GM18505 (cell line): ENCODE data around the gene PI4K2B.
"Not testable (repeated sequence)": the region's sequence is repeated elsewhere in the genome, so short reads cannot be mapped to it uniquely, and the experiment has no call there.

Source experiments
- ATAC-seq: cut with Tn5 transposase; IDR thresholded peaks from one replicate; pipeline ENCODE4 v1.9.1; 2021; ENCODE audit not compliant: unreplicated experiment
- POLR2A ChIP-seq: IDR thresholded peaks from 4 replicates; pipeline ENCODE4 v1.6.1; 2011; ENCODE audit warnings: borderline replicate concordance; ENCODE audit not compliant: insufficient read depth, insufficient read length; ENCODE audit errors: extremely low read depth

The PI4K2B gene

GRCh38 chr4:25253071-25253445 lies 19.2 kb downstream of the PI4K2B start:
- ATAC-seq: no peak
- no peak for TF ChIP-seq POLR2A

- ATAC-seq: not testable (repeated sequence)
Measured at GRCh38 chr4:25253786-25254185, 20.0 kb downstream of the PI4K2B start.

- no peak for TF ChIP-seq POLR2A
- no peak for ATAC-seq
Measured at GRCh38 chr4:25258980-25259578, 25.2 kb downstream of the PI4K2B start.

GRCh38 chr4:25271866-25272265 lies 38.0 kb downstream of the PI4K2B start:
- no peak for TF ChIP-seq POLR2A
- ATAC-seq: no peak

- TF ChIP-seq POLR2A: no peak
- ATAC-seq: no peak
Measured at GRCh38 chr4:25280210-25280609, 46.4 kb downstream of the PI4K2B start.

- no peak for ATAC-seq
- TF ChIP-seq POLR2A: no peak
Measured at GRCh38 chr4:25283948-25284347, 50.1 kb downstream of the PI4K2B start.

GRCh38 chr4:25284466-25284865 lies 50.6 kb downstream of the PI4K2B start:
- ATAC-seq: no peak
- no peak for TF ChIP-seq POLR2A

GRCh38 chr4:25290490-25291067 lies 56.7 kb downstream of the PI4K2B start:
- TF ChIP-seq POLR2A: no peak
- no peak for ATAC-seq

GRCh38 chr4:25291158-25291733 lies 57.4 kb downstream of the PI4K2B start:
- no peak for TF ChIP-seq POLR2A
- ATAC-seq: no peak

GRCh38 chr4:25297528-25298242 lies 63.9 kb downstream of the PI4K2B start:
- no peak for ATAC-seq

GRCh38 chr4:25299476-25300203 lies 65.8 kb downstream of the PI4K2B start:
- TF ChIP-seq POLR2A: no peak
- no peak for ATAC-seq

More at GRCh38 chr4:25297528-25298242, 63.9 kb downstream of the PI4K2B start:
- no peak for TF ChIP-seq POLR2A

- ATAC-seq: no peak
- no peak for TF ChIP-seq POLR2A
Measured at GRCh38 chr4:25301471-25301870, 67.6 kb downstream of the PI4K2B start.

GRCh38 chr4:25302626-25303025 lies 68.8 kb downstream of the PI4K2B start:
- no peak for ATAC-seq

More at GRCh38 chr4:25302626-25303025, 68.8 kb downstream of the PI4K2B start:
- TF ChIP-seq POLR2A: no peak
